Testis (tissue), 3 donors: Measurements from ENCODE around the gene SSR1. TPM values are rescaled to one million over a fixed set of nuclear protein-coding genes. Genes with fewer than 3 reads are reported as not detected.
A peak's percentile ranks its signal among the peaks of the same experiment; 100 is the strongest.

Source experiments
- DNase-seq: peaks from one replicate; pipeline ENCODE4 v3.0.0-alpha.2; 2019
- H3K27ac ChIP-seq, 2 donors: fragments of 200-600 bp; sonication (generic); one replicate each; pipeline ENCODE4 v1.5.1; 2019
- H3K27me3 ChIP-seq: fragments of 200-600 bp; sonication (generic); one replicate; pipeline ENCODE4 v1.5.1; 2019
- H3K36me3 ChIP-seq: fragments of 200-600 bp; sonication (generic); one replicate; pipeline ENCODE4 v1.5.1; 2017; ENCODE audit warnings: low read depth; ENCODE audit errors: missing control alignments
- H3K4me1 ChIP-seq: fragments of 200-600 bp; sonication (generic); one replicate; pipeline ENCODE4 v1.5.1; 2019
- H3K4me3 ChIP-seq, 2 donors: fragments of 200-600 bp; sonication (generic); one replicate each; pipeline ENCODE4 v1.5.1; 2017 to 2019
- H3K9me3 ChIP-seq: fragments of 200-600 bp; sonication (generic); one replicate; pipeline ENCODE4 v1.5.1; 2017
- POLR2A ChIP-seq: fragments of 450-650 bp; IDR thresholded peaks from one replicate; pipeline ENCODE4 v1.6.1; 2017; ENCODE audit warnings: antibody characterized with exemption, mild to moderate bottlenecking, moderate library complexity
- WGBS, 2 donors: methylation state at CpG; one replicate each; pipeline ENCODE4 v1.1.5; 2018; 5-methylcytosine and 5-hydroxymethylcytosine counted together
- intact Hi-C: fragments of 100-400 bp; cut with DNase I; formaldehyde crosslinking; loops from one replicate; pipeline ENCODE4 v1.15.1; 2023; ENCODE audit warnings: low total_unique reads
- polyA plus RNA-seq: library from polyadenylated mRNA; stranded (reverse); fragments of 350-450 nt; fragmentation: Illumina TruSeq; extraction: RNeasy Lipid Tissue Mini Kit (QIAGEN cat#74804); gene quantifications from one replicate; pipeline ENCODE4 v1.2.3, GENCODE V29; 2014; ENCODE audit warnings: low read depth, low replicate concordance; ENCODE audit not compliant: insufficient read depth
- total RNA-seq, 2 donors: library from RNA; depleted of rRNA; stranded (reverse); fragments of >200 nt; gene quantifications; one replicate each; pipeline ENCODE4 v1.2.3, GENCODE V29; 2016
- TF ChIP-seq, protein P1 (sequence below), 3 experiments: fragments of 450-650 bp in 2 of 3; fragments of 200-600 bp in 1 of 3; sonication (generic) in 1 of 3; IDR thresholded peaks; one replicate each; pipeline ENCODE4 v1.5.1; 2016 to 2019; ENCODE audit warnings: antibody characterized with exemption in 3 of 3, mild to moderate bottlenecking in 2 of 3, moderate library complexity in 1 of 3

Gene SSR1
- total and polyA plus RNA-seq, 3 donors from 2014 or later: 42.7 to 65.7 (median 62.5) TPM

DNA sequence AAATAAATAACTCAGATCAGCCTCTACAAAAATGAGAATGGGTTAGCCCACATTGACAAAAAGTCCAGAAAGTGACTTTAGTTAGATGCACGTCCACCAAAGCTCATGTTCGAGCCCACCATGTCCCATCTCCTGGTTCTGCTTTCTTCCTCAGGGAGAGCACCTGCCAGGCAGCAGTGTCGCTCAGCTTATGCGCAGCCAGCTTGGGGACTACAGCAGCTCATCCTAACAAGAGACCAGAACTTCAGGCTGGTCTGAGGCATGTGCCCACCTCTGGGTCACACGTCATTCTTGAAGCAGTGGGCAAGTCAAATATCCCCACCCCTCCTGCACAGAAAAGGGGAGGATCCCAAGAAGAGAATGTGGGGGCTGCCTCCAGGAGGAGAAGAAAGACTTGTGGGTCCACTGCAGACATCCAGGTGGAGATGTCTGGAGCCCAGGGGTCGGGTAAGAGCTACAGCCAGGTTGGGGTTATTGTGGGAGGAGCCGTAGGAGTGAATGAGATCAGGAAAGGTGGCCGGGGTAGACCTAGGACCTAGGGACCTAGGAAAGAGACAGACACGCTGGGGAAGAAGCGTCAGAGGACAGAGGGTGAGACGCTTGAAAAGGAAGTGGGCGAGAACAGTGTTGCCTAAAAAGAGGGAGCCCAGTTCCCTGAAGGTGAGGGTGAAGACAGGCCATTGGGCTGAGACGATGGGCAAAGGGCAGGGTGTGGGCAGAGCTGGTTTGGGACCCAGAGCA, 52.5 kb downstream of the SSR1 start:
- H3K27ac ChIP-seq: peak overlapping the region; percentile 68 to 77
- intact Hi-C loops: no loop called here
- DNase-seq: no peak
- TF ChIP-seq POLR2A: no peak
- TF ChIP-seq, protein P1, sequence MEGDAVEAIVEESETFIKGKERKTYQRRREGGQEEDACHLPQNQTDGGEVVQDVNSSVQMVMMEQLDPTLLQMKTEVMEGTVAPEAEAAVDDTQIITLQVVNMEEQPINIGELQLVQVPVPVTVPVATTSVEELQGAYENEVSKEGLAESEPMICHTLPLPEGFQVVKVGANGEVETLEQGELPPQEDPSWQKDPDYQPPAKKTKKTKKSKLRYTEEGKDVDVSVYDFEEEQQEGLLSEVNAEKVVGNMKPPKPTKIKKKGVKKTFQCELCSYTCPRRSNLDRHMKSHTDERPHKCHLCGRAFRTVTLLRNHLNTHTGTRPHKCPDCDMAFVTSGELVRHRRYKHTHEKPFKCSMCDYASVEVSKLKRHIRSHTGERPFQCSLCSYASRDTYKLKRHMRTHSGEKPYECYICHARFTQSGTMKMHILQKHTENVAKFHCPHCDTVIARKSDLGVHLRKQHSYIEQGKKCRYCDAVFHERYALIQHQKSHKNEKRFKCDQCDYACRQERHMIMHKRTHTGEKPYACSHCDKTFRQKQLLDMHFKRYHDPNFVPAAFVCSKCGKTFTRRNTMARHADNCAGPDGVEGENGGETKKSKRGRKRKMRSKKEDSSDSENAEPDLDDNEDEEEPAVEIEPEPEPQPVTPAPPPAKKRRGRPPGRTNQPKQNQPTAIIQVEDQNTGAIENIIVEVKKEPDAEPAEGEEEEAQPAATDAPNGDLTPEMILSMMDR (IDR thresholded peaks at IDR 0.05): no peak
- WGBS, 2 donors: 47 to 50% methylated on average over 12 of the region's 13 CpGs
- H3K27me3 ChIP-seq: no peaks in the 10 kb centered on the region
- peak overlapping the region; percentile 54 to 68 for H3K4me3 ChIP-seq
- H3K9me3 ChIP-seq: no peaks in the 10 kb centered on the region
- H3K4me1 ChIP-seq: peaks cover 14% of the 10 kb centered on the region
- no peaks in the 10 kb centered on the region for H3K36me3 ChIP-seq

GRCh38 chr6:7258231-7258763, 54.7 kb downstream of the SSR1 start:
- WGBS, 2 donors: 49 to 82% methylated on average over 9 of the region's 9 CpGs
- no peaks in the 10 kb centered on the region for H3K27me3 ChIP-seq
- no peak overlapping the region for H3K4me3 ChIP-seq
- TF ChIP-seq, protein P1 (IDR thresholded peaks at IDR 0.05): no peak
- no peak for TF ChIP-seq POLR2A
- H3K27ac ChIP-seq: no peak overlapping the region
- DNase-seq: peak; percentile 61
- H3K4me1 ChIP-seq: peaks cover 14% of the 10 kb centered on the region
- H3K9me3 ChIP-seq: no peaks in the 10 kb centered on the region
- no peaks in the 10 kb centered on the region for H3K36me3 ChIP-seq
- intact Hi-C loops: no loop called here

- Histone ChIP-seq H3K27me3 (no peaks in the 10 kb centered on the region), H3K4me1 (peaks cover 14% of the 10 kb centered on the region), H3K9me3 (no peaks in the 10 kb centered on the region), H3K4me3 (no peak overlapping the region), H3K27ac (no peak overlapping the region), H3K36me3 (no peaks in the 10 kb centered on the region)
- WGBS, 2 donors: 85 to 87% methylated on average over 12 to 18 of the region's 18 CpGs
- no peak for DNase-seq
- TF ChIP-seq, protein P1 (IDR thresholded peaks at IDR 0.05): no peak
- TF ChIP-seq POLR2A: no peak
- intact Hi-C loops: no loop called here
These were observed 55.3 kb downstream of the SSR1 start for GRCh38 chr6:7257521-7258230.

GRCh38 chr6:7256785-7257184, 56.2 kb downstream of the SSR1 start:
- Histone ChIP-seq H3K4me3 (no peak overlapping the region), H3K36me3 (no peaks in the 10 kb centered on the region), H3K27me3 (no peaks in the 10 kb centered on the region), H3K9me3 (no peaks in the 10 kb centered on the region), H3K4me1 (peaks cover 14% of the 10 kb centered on the region), H3K27ac (no peak overlapping the region)
- intact Hi-C loops: no loop called here
- TF ChIP-seq POLR2A: no peak
- TF ChIP-seq, protein P1 (IDR thresholded peaks at IDR 0.05): no peak
- 86 to 95% methylated on average over 4 of the region's 4 CpGs for WGBS, 2 donors
- no peak for DNase-seq
